Measurements from ENCODE around the gene SLC13A4.
"Not testable (repeated sequence)": the region's sequence is repeated elsewhere in the genome, so short reads cannot be mapped to it uniquely, and the experiment has no call there.

Gene SLC13A4

DNA sequence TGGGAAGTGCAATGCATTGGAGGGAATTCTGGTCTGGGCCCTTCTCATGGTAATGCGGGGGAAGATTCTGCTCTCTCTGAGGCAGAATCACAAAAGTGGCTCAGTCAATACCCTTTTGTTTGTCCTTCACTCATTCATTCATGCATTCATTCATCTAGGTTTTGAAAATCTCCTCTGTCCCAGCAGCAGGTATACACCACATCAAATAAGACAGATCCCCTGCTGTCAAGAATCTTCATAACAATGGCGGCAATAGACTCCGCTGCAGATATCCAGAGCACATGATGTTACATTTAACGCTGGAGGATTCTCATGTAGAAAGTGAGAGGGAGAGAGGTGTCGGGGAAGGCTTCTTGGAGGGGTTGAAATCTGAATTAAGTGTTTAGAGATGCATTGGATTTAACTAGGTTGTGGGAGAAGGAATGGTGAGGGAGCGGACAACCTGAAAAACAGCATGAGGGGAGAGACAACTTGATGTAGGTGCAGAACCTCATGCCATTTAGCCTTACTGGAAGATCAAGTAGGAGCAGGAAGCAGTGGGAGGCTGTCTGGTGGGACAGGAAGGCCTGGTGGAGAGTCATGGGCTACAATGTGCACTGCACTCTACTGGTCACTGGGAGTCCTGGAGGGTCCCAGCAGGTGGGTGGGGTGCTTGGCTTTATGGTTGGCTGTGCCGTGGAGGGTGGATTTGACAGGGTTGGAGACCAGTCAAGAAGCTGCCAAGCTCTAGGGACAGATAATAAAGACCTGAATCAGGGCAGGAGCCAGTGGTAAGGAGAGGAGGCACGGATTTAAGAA is 25.8 kb upstream of the SLC13A4 start:
- no peak for DNase-seq (ENCODE audit: low read depth in 2 of 2)

- no peak for DNase-seq (ENCODE audit: low read depth in 2 of 2)
Measured at GRCh38 chr7:135748770-135749169, 20.8 kb upstream of the SLC13A4 start, which contains the start of gene FAM180A. FAM180A (minus strand) TSS chr7:135748813; CDS start chr7:135748580, 233 bp downstream.

- no peak for DNase-seq (ENCODE audit: low read depth in 2 of 2)
Measured at GRCh38 chr7:135747366-135747765, 19.4 kb upstream of the SLC13A4 start.

DNA sequence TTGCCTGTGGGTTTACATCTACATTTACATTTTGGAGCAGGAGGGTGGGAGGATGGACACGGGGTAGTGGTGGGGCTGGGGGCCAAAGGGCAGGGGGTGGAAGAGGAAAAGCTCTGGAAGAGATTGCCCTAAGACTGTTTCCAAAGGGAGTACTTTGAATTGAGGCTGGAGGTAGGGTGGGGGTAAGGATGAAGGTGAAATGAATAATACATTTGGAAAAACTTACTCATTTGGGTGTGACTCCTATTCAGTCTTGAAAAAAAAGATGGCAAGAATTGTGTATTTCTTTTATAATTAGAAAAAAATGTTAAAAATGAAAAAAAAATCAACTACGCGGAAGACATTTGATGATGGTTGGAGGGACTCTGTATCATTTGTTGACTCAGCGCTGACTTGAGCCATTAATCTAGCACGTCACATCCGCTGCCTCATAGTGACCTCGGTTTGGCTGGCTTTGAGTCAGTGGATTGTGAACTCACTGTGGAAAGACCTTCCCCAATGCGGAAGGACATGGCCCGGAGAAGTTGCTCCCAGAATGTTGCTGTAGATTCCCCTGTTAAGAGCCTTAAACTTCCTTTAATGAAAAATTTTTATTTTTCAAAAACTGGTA is 17.8 kb upstream of the SLC13A4 start:
- DNase-seq (ENCODE audit: low read depth in 2 of 2), result peak; percentile 91 to 92

DNA sequence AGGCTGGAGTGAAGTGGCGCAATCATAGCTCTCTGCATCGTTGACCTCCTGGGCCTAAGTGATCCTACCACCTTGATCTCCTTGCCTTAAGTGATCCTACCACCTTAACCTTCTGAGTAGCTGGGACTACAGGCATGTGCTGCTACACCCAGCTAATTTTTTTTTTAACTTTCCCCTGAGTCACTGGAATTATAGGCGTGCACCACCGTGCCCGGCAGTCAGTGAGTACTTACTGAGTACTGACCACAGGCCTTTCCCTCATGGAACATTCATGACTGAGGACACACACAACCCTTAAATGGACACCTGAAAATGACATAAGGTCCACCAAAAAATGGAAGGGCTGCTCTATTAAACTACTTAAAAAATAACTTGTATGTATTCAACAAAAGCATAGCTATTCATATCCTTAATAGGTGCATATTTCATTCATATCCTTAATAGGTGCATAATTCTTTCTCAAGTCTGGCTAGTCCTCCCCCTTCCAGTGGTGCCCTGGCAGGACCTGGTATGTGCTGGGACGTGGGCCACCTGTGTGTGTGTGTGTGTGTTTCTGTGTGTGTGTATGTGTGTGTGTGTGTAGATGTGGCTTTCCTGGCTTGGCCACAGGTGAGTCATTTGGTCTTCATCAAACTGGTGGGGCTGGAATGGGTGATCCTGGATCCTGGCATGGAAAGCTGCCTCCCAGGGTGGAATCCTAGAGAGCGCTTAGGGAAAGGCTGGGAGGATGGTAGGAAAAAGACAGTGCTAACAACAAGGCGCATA is 17.1 kb upstream of the SLC13A4 start:
- peak in 1 of 2 experiments; percentile 26 for DNase-seq (ENCODE audit: low read depth in 2 of 2)

DNA sequence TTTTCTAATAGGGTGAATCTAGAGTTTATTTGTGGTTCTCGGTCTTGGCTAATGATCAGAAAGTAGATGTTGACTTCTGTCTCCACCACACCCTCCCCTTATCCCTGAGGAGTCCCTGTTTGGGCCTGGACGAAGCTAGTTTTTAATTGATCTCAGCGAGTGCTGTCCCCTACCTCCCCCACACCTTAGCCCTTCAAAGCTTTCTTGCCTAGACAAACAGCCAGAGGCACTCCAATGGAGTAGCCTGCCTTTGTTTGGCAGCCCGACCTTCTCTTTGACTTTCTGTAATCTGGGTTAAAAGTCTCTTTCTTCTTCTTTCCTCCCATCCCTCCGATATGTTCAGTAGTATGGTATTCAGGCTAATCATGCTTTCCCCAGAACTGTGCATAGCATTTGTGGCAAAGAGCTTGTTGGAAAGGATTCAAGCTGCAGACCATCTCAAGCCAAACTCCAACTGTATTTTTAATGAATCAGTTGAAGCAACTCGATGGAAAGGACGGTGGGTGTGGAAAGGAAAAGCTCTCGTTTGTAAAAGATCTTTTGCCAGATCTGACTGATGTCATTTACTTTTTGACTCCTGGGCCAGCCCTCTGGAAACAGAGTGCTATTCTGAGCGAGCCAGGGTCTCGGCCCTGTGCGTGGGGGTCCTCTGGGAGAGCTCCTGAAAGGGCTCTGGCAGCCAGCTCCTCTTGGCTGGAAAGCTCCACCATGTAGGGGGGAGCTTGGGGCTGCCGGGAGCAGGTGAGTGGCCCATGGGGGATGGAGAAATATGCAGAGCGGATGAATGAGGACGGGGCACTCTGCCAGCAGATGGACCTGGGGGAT is 16.1 kb upstream of the SLC13A4 start:
- DNase-seq (ENCODE audit: low read depth in 2 of 2), result peak; percentile 58 to 59

- no peak for DNase-seq (ENCODE audit: low read depth in 2 of 2)
Measured at GRCh38 chr7:135742371-135742770, 14.4 kb upstream of the SLC13A4 start.

GRCh38 chr7:135741905-135742304 is 13.9 kb upstream of the SLC13A4 start:
- DNase-seq (ENCODE audit: low read depth in 2 of 2), result no peak

DNA sequence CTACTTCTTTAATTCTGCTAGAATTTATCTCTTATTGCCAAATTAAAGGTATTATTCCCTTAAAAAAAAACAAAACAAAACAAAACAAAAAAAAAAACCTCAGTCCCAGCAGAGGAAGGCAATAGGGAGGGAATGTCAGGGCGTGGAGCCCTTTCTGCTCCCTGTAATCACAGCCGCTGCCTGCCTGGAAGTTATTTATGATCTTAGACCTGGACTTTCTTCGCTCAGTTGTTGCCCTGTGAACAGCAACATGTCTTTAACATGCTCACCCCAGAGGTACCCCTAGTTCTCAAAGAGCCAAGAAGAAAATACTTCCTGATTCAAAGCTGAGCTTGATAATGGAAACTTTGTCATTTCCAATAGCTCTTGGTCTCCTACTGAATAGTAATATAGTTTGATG is 12.9 kb upstream of the SLC13A4 start:
- no peak for DNase-seq (ENCODE audit: low read depth in 2 of 2)

- DNase-seq (ENCODE audit: low read depth in 2 of 2), result not testable (repeated sequence)
Measured at GRCh38 chr7:135737306-135737647, 9.3 kb upstream of the SLC13A4 start.

GRCh38 chr7:135736586-135737305 is 8.8 kb upstream of the SLC13A4 start:
- DNase-seq (ENCODE audit: low read depth in 2 of 2), result no peak

GRCh38 chr7:135734343-135734689 is 6.3 kb upstream of the SLC13A4 start:
- DNase-seq (ENCODE audit: low read depth in 2 of 2), result no peak

DNA sequence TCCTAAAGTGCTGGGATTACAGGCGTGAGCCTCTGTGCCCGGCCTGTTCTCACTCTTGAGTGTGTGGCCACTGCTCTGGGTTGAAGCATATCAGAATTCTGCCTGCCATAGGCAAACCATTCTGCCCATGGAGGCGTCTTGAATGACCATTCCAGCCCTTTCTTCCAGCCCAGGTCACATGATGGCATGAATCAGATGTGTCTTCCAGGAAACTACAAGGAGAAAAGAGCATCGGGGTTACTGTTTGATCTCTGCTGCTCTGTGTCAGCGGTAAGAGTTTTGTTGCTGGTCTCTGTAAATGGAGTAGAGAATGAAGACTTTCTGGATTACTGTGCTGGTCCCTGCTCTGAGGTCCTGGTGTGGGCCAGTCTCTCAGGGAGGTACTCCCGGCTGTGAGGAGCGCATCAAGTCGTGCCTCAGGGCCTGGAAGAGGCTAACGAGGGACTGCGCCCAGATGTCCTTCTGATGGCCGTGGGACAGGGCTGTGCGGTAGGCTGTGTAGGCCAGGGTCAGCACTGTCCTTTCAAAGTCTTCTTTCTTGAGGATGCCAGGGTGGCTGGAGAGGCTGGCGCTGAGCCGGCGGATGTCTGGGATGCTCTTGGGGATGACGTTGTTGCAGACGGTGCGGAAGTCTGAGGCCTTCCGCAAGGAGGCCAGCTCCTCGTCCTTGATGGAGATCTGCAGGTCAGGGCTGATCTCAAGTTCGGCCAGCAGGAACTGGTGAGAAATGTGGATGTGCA is 5.8 kb upstream of the SLC13A4 start:
- DNase-seq (ENCODE audit: low read depth in 2 of 2), result no peak

GRCh38 chr7:135731131-135731530 is 3.1 kb upstream of the SLC13A4 start:
- DNase-seq (ENCODE audit: low read depth in 2 of 2), result no peak

DNA sequence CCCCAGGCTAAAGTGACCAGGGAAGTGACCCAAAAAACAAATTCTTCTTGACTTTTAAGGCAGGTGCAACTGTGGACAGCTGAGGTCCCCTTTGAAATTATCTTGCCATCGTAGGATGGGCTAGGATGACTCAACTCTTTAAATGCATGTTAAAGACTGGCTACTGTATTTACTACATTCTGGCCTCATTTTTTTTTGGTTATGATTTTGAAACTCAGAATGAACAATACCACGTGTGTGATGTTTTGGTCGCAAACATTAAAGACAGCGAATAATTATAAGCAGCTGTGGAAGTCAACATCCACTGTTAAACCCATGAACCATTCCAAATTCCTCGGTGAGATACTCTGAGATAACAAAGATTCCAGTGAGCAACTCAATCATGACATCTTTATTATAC is 1.2 kb upstream of the SLC13A4 start:
- DNase-seq (ENCODE audit: low read depth in 2 of 2), result peak; percentile 50 to 58

- no peak for DNase-seq (ENCODE audit: low read depth in 2 of 2)
Measured at GRCh38 chr7:135726911-135727673, 894 bp downstream of the SLC13A4 start.

DNA sequence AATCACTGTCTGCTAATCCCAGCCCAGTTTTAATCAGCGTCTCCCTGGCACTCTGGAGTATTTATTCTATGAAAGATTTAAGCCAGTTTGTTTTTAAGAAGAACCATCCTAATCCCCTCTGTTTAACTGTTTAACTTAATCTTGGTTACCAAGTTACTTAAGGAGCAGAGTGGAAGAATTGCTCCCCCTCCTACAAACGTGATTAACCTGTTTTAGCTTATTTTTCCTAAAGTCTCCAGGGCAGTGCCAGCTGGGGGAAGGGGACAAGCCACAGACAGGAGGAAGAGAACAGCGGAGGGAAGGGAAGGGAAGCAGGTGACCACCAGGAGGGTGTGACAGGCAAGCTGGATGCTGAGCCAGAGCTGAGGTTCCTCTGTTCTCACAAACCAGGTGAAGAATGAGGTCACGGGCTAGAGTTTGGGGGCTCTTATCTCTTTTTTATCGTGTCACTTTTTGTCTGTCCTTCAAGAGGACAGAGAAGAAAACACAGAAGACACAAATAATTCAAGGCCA is 1.7 kb downstream of the SLC13A4 start:
- no peak for DNase-seq (ENCODE audit: low read depth in 2 of 2)

DNA sequence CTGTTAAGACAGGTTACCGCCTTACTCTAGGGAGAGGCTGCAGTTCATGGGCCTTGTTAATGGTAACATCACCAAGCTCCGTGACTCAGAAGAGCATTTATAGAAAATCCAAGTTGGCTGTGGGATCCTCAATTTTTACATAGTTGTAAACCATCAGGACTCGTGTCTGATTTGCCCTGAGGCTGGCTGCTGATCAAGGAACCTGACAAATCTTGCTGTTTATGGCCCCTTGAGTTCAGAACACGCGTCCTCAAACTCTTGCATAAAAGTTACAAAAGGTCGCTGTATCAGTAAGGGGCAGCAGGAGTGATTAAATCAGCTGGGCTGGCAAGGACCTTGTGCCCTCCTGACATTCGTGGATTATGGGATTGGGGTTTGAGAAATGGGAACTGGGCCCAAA is 4.6 kb downstream of the SLC13A4 start:
- no peak for DNase-seq (ENCODE audit: low read depth in 2 of 2)

DNA sequence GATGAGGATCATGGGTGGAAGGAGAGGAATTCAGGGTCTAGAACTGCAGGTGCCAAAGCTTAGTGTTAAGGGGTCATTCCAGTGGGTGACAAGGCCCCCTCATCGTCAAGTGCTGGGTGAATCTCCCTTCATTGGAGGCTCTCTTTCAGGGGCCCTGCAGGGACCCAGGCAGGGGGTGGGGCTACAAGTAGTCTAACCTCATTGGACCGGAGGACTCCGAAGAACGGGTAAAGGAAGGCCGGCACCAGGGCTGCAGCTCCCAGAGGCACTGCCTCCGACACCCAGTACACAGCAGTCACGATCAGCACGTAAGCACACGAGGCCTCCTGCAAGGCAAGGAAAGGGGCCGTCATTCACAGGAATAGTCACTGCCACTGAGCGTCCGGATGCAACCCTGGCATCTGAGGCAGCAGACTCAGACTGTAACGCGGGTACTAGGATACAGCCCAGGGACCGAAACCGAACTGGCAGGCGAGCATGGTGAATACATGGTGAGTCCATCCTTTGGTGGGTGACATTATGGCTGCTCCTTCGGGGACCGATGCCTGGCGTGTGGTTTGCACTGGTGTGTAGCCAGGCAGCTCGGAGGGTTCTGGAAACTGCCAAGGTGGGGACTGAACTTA is 6.7 kb downstream of the SLC13A4 start:
- no peak for DNase-seq (ENCODE audit: low read depth in 2 of 2)
